ENCODE results near the gene GOLGA8M.
"Not testable (repeated sequence)": the region's sequence is repeated elsewhere in the genome, so short reads cannot be mapped to it uniquely, and the experiment has no call there.

Gene GOLGA8M

DNA sequence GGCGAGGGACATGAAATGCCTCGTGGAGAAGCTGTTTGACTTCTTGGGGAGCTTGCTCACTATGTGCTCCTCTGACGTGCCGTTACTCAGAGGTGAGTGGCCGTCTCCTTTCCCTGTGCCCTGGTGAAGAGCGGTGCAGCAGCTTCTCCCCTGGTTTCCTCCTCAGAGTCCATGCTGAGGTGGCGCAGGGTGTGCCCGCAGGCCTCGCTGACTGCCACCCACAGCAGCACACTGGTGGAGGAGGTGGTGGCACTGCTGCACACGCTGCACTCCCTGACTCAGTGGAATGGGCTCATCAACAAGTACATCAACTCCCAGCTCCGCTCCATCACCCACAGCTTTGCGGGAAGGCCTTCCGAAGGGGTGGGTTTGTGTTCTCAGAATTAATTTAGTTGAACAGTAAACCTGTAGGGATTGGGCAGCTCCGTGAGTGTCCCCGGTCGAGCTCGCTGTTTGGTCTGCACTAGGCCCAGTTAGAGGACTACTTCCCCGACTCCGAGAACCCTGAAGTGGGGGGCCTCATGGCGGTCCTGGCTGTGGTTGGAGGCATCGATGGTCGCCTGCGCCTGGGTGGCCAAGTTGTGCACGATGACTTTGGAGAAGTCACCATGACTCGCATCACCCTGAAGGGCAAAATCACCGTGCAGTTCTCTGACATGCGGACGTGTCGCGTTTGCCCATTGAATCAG, 56.7 kb downstream of the GOLGA8M start:
- DNase-seq: not testable (repeated sequence)

DNA sequence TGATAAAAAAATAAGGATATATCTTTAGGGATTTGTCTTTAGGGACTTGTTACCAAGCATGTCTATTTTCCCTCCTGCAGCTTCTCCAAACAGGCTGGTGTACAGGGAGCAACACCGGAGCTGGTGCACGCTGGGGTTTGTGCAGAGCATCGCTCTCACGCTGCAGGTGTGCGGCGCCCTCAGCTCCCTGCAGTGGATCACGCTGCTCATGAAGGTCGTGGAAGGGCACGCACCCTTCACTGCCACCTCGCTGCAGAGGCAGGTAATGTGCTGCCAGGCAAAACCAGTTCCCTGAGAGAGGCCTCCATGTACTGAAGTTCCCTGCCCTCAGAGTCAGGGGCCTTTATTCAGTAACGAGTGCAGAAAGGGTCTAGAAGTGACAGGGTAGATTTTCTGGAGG, 58.0 kb downstream of the GOLGA8M start:
- DNase-seq: not testable (repeated sequence)

DNA sequence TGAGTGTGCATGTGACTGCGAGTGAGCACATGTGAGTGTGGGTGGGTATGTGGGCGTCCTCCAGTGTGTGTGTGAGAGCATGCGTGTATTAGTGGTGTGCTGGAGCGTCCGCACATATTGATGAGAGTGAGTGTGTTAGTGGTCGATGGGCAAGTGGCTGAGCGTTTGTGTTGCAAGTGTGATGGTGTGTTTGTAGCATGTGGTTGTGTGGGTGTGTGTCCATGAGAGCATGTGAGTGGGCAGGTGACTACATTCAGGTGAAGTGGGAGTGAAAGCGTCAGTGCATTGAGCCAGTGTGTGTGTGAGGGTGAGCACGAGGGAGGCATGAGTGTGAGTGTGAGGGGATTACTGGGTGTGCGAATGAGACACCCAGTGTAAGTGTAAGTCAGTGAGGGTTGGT, 59.7 kb downstream of the GOLGA8M start:
- DNase-seq: not testable (repeated sequence)
